SK-N-SH treated with all-trans-retinoic acid at 6 μM for 48 hours (cell line): ENCODE data around the gene NUTM1.

ENCODE experiments used
- ARNTL ChIP-seq: fragments of 450-650 bp; formaldehyde crosslinking; IDR thresholded peaks from 2 replicates; pipeline ENCODE4 v1.5.0; 2020; ENCODE audit warnings: low read depth, mild to moderate bottlenecking, moderate library complexity, borderline replicate concordance
- GLIS3 ChIP-seq: fragments of 250-450 bp; sonication (Bioruptor Pico); IDR thresholded peaks from 2 replicates; pipeline ENCODE4 v1.5.0; 2020; ENCODE audit warnings: mild to moderate bottlenecking, moderate library complexity
- TSHZ2 ChIP-seq: fragments of 250-450 bp; sonication (Bioruptor Pico); IDR thresholded peaks from 2 replicates; pipeline ENCODE4 v1.5.0; 2020; ENCODE audit warnings: mild to moderate bottlenecking, moderate library complexity
- ZC3H10 ChIP-seq: fragments of 250-450 bp; sonication (Bioruptor Pico); IDR thresholded peaks from 2 replicates; pipeline ENCODE4 v1.5.1; 2021; ENCODE audit warnings: mild to moderate bottlenecking, moderate library complexity
- ZFP3 ChIP-seq: fragments of 250-450 bp; sonication (Bioruptor Pico); IDR thresholded peaks from 2 replicates; pipeline ENCODE4 v1.5.0; 2020; ENCODE audit warnings: mild to moderate bottlenecking, moderate library complexity
- ZNF8 ChIP-seq: fragments of 450-650 bp; formaldehyde crosslinking; IDR thresholded peaks from 2 replicates; pipeline ENCODE4 v1.5.0; 2020; ENCODE audit warnings: mild to moderate bottlenecking, moderate library complexity
- TF ChIP-seq, protein P1 (sequence below): fragments of 250-450 bp; sonication (Bioruptor Pico); IDR thresholded peaks from 2 replicates; pipeline ENCODE4 v1.8.0; 2020; ENCODE audit warnings: mild to moderate bottlenecking, moderate library complexity, borderline replicate concordance

DNA sequence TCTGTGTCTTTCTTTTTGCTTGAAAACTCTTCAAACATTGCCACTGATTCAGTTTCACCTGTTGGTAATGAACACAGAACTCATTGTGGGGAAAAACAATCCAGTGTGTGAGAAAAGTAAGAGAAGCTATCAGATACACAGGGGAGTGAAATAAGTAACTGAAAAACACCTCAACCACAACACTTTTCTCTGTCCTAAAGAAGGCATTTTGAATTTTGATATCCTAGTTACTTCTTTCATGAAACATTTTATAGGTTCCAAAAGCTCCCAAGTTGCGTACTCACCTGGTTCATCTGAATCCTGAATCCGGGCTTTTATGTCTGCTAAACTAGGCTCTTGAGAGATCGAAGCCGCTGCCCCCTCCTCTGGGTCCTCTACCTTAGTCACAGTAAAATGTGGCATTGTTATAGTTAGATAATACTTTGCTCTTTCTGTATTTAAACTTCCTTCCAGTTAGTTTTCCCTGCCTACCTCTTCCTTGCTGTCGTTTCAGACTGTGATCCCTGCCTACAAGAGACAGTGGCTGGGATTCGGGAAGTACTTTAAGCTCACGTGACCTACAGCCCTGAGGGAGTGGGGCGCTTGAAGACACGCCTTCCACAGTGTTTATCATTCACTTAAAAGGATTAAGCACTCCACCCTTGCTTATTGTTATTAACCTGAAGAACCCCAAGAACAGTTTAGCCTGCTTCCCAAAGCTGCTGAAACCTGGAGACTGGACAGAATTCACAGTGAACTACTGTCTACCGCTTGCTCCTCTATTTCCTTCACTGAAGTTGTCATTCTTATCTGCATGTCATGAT is 24.6 kb upstream of the NUTM1 start:
- TF ChIP-seq GLIS3 (CRISPR knock-in tag) (no peak), ARNTL (CRISPR knock-in tag) (no peak), ZC3H10 (CRISPR knock-in tag) (no peak), TSHZ2 (CRISPR knock-in tag) (no peak), ZNF8 (CRISPR knock-in tag) (no peak), ZFP3 (CRISPR knock-in tag) (no peak)
- TF ChIP-seq, protein P1, sequence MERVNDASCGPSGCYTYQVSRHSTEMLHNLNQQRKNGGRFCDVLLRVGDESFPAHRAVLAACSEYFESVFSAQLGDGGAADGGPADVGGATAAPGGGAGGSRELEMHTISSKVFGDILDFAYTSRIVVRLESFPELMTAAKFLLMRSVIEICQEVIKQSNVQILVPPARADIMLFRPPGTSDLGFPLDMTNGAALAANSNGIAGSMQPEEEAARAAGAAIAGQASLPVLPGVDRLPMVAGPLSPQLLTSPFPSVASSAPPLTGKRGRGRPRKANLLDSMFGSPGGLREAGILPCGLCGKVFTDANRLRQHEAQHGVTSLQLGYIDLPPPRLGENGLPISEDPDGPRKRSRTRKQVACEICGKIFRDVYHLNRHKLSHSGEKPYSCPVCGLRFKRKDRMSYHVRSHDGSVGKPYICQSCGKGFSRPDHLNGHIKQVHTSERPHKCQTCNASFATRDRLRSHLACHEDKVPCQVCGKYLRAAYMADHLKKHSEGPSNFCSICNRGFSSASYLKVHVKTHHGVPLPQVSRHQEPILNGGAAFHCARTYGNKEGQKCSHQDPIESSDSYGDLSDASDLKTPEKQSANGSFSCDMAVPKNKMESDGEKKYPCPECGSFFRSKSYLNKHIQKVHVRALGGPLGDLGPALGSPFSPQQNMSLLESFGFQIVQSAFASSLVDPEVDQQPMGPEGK = no peak
